HCT116 (cell line): ENCODE data around the gene KCNC3.
"Not testable (repeated sequence)": the region's sequence is repeated elsewhere in the genome, so short reads cannot be mapped to it uniquely, and the experiment has no call there.

Source experiments
- ATF3 ChIP-seq: IDR thresholded peaks from 2 replicates; pipeline ENCODE4 v1.6.1; 2012
- CEBPB ChIP-seq: IDR thresholded peaks from 2 replicates; pipeline ENCODE4 v1.6.1; 2012; ENCODE audit warnings: low read depth
- CTCF ChIP-seq, 3 experiments: fragments of 200-600 bp in 1 of 3; sonication (generic) in 1 of 3; IDR thresholded peaks in 2 of 3; conservative IDR thresholded peaks in 1 of 3; 2 replicates each; pipeline ENCODE4 v1.5.1; 2012 to 2017; ENCODE audit warnings: low read depth in 2 of 3, low read length in 2 of 3, antibody characterized with exemption in 1 of 3, borderline replicate concordance in 1 of 3, control low read depth in 1 of 3, mild to moderate bottlenecking in 1 of 3, mixed read lengths in 1 of 3, mixed run types in 1 of 3, moderate library complexity in 1 of 3; ENCODE audit not compliant: insufficient read depth in 1 of 3
- EGR1 ChIP-seq: IDR thresholded peaks from 2 replicates; pipeline ENCODE4 v1.6.1; 2012; ENCODE audit warnings: low read depth
- EZH2 ChIP-seq: fragments of 200-600 bp; sonication (generic); IDR thresholded peaks from 2 replicates; pipeline ENCODE4 v1.6.1; 2017; ENCODE audit warnings: antibody characterized with exemption, mixed run types
- JUND ChIP-seq: IDR thresholded peaks from 2 replicates; pipeline ENCODE4 v1.6.1; 2012
- POLR2A ChIP-seq: IDR thresholded peaks from 2 replicates; pipeline ENCODE4 v1.7.0; 2011; ENCODE audit warnings: borderline replicate concordance; ENCODE audit not compliant: insufficient read depth, insufficient read length; ENCODE audit errors: extremely low read depth
- POLR2AphosphoS5 ChIP-seq: IDR thresholded peaks from 2 replicates; pipeline ENCODE4 v1.6.1; 2011; ENCODE audit warnings: mild to moderate bottlenecking, low read depth, low read length, moderate library complexity
- REST ChIP-seq: IDR thresholded peaks from 2 replicates; pipeline ENCODE4 v1.6.1; 2012; ENCODE audit warnings: low read depth
- SP1 ChIP-seq: IDR thresholded peaks from 2 replicates; pipeline ENCODE4 v1.6.1; 2012; ENCODE audit warnings: low read depth
- YY1 ChIP-seq: IDR thresholded peaks from 2 replicates; pipeline ENCODE4 v1.6.1; 2011; ENCODE audit warnings: low read length, low read depth, moderate library complexity, mild to moderate bottlenecking; ENCODE audit not compliant: insufficient replicate concordance; ENCODE audit errors: extremely low read depth
- ZNF274 ChIP-seq: fragments of 200-500 bp; sonication (Bioruptor generic); IDR thresholded peaks from 2 replicates; pipeline ENCODE4 v1.6.1; 2014; ENCODE audit warnings: mild to moderate bottlenecking, low read depth, low read length, inconsistent platforms

- TF ChIP-seq REST; CEBPB; CTCF (IDR thresholded peaks at IDR 0.05 in 2 of 3, conservative IDR thresholded peaks at IDR 0.05 in 1 of 3; ENCODE audit: borderline replicate concordance in 1 of 3, insufficient read depth in 1 of 3, low read depth in 2 of 3, low read length in 2 of 3); SP1; POLR2AphosphoS5; JUND; POLR2A; YY1; ATF3; EZH2; ZNF274; EGR1: not testable (repeated sequence)
Measured at GRCh38 chr19:50347089-50347581, 18.0 kb upstream of the KCNC3 start.
